ENCODE data around the gene SUN2.

The SUN2 gene

GRCh38 chr22:38788021-38788816 is 32.4 kb upstream of the SUN2 start:
- ChIA-PET CTCF (no interaction called here), POLR2A (no interaction called here)
- no peak for DNase-seq (ENCODE audit: extremely low spot score)
- TF ChIP-seq CTCF (IDR thresholded peaks at IDR 0.05; ENCODE audit: control extremely low read depth, extremely low read depth, low read depth, missing control alignments), result no peak

- CTCF ChIA-PET, result no interaction called here
- POLR2A ChIA-PET, result no interaction called here
- no peak for DNase-seq (ENCODE audit: extremely low spot score)
- no peak for TF ChIP-seq CTCF (IDR thresholded peaks at IDR 0.05; ENCODE audit: control extremely low read depth, extremely low read depth, low read depth, missing control alignments)
These were observed 30.8 kb upstream of the SUN2 start for GRCh38 chr22:38786631-38787030.

- DNase-seq (ENCODE audit: extremely low spot score), result no peak
- ChIA-PET POLR2A (no interaction called here), CTCF (interaction anchor here (0.8 to 1.5 kb wide), 5 partner anchors 16 to 85 kb away, joined by 3 to 8 read pairs (median 3); no protein-coding TSS in a partner anchor)
- TF ChIP-seq CTCF (IDR thresholded peaks at IDR 0.05; ENCODE audit: control extremely low read depth, extremely low read depth, low read depth, missing control alignments), result no peak
These were observed 29.1 kb upstream of the SUN2 start for GRCh38 chr22:38784856-38785255.

GRCh38 chr22:38784035-38784434 is 28.2 kb upstream of the SUN2 start:
- no peak for TF ChIP-seq CTCF (IDR thresholded peaks at IDR 0.05; ENCODE audit: control extremely low read depth, extremely low read depth, low read depth, missing control alignments)
- POLR2A ChIA-PET, result no interaction called here
- DNase-seq (ENCODE audit: extremely low spot score), result no peak
- CTCF ChIA-PET, result interaction anchor here (0.8 to 1.5 kb wide), 3 partner anchors 15 to 45 kb away, joined by 3 to 8 read pairs (median 3); no protein-coding TSS in a partner anchor

- ChIA-PET POLR2A (no interaction called here), CTCF (interaction anchor here (0.9 to 1.1 kb wide), 2 partner anchors 14 to 15 kb away, joined by 3 to 7 read pairs; no protein-coding TSS in a partner anchor)
- no peak for TF ChIP-seq CTCF (IDR thresholded peaks at IDR 0.05; ENCODE audit: control extremely low read depth, extremely low read depth, low read depth, missing control alignments)
- DNase-seq (ENCODE audit: extremely low spot score), result no peak
These were observed 27.4 kb upstream of the SUN2 start for GRCh38 chr22:38783095-38783615.

GRCh38 chr22:38782402-38783094 is 26.8 kb upstream of the SUN2 start:
- ChIA-PET CTCF (interaction anchor here (1.1 to 1.6 kb wide), 2 partner anchors 13 to 14 kb away, joined by 7 to 12 read pairs; no protein-coding TSS in a partner anchor), POLR2A (no interaction called here)
- no peak for TF ChIP-seq CTCF (IDR thresholded peaks at IDR 0.05; ENCODE audit: control extremely low read depth, extremely low read depth, low read depth, missing control alignments)
- DNase-seq (ENCODE audit: extremely low spot score), result peak; percentile 19
